ENCODE measurements around the gene ALDH2.
"Not testable (repeated sequence)": the region's sequence is repeated elsewhere in the genome, so short reads cannot be mapped to it uniquely, and the experiment has no call there.

The ALDH2 gene

GRCh38 chr12:111824312-111824711 is 57.6 kb downstream of the ALDH2 start:
- H3K36me3 ChIP-seq (ENCODE audit: control insufficient read depth in 1 of 2, insufficient read depth in 2 of 2, low read length in 2 of 2); H3K9ac ChIP-seq (ENCODE audit: low read depth in 1 of 2, low read length in 2 of 2); H3K9me3 ChIP-seq (ENCODE audit: control insufficient read depth in 1 of 2, low read length in 2 of 2); H3K4me3 ChIP-seq (ENCODE audit: low read depth in 1 of 2, low read length in 2 of 2); H3K27ac ChIP-seq (ENCODE audit: low read depth, low read length); H3K27me3 ChIP-seq (ENCODE audit: control insufficient read depth in 1 of 2, insufficient read depth in 2 of 2, low read length in 2 of 2): not testable (repeated sequence)
- peaks cover 8 to 24% of the 10 kb centered on the region in 2 donors for H3K4me1 ChIP-seq (ENCODE audit: control insufficient read depth in 1 of 2, insufficient read depth in 2 of 2, low read length in 2 of 2)

- Histone ChIP-seq H3K9me3 (ENCODE audit: control insufficient read depth in 1 of 2, low read length in 2 of 2) (no peaks in the 10 kb centered on the region), H3K27ac (ENCODE audit: low read depth, low read length) (no peak overlapping the region), H3K27me3 (ENCODE audit: control insufficient read depth in 1 of 2, insufficient read depth in 2 of 2, low read length in 2 of 2) (no peaks in the 10 kb centered on the region), H3K36me3 (ENCODE audit: control insufficient read depth in 1 of 2, insufficient read depth in 2 of 2, low read length in 2 of 2) (no peaks in the 10 kb centered on the region), H3K9ac (ENCODE audit: low read depth in 1 of 2, low read length in 2 of 2) (no peak overlapping the region), H3K4me3 (ENCODE audit: low read depth in 1 of 2, low read length in 2 of 2) (no peak overlapping the region), H3K4me1 (ENCODE audit: control insufficient read depth in 1 of 2, insufficient read depth in 2 of 2, low read length in 2 of 2) (peaks cover under 1 to 14% of the 10 kb centered on the region in 2 donors)
These were observed 58.8 kb downstream of the ALDH2 start for GRCh38 chr12:111825509-111825908.

GRCh38 chr12:111826316-111826715 is 59.6 kb downstream of the ALDH2 start:
- Histone ChIP-seq H3K4me1 (ENCODE audit: control insufficient read depth in 1 of 2, insufficient read depth in 2 of 2, low read length in 2 of 2) (peaks cover 0 to 14% of the 10 kb centered on the region in 2 donors), H3K27ac (ENCODE audit: low read depth, low read length) (no peak overlapping the region), H3K9ac (ENCODE audit: low read depth in 1 of 2, low read length in 2 of 2) (no peak overlapping the region), H3K9me3 (ENCODE audit: control insufficient read depth in 1 of 2, low read length in 2 of 2) (no peaks in the 10 kb centered on the region), H3K4me3 (ENCODE audit: low read depth in 1 of 2, low read length in 2 of 2) (no peak overlapping the region), H3K27me3 (ENCODE audit: control insufficient read depth in 1 of 2, insufficient read depth in 2 of 2, low read length in 2 of 2) (no peaks in the 10 kb centered on the region), H3K36me3 (ENCODE audit: control insufficient read depth in 1 of 2, insufficient read depth in 2 of 2, low read length in 2 of 2) (no peaks in the 10 kb centered on the region)

GRCh38 chr12:111826992-111827391 is 60.3 kb downstream of the ALDH2 start:
- Histone ChIP-seq H3K9me3 (ENCODE audit: control insufficient read depth in 1 of 2, low read length in 2 of 2) (no peaks in the 10 kb centered on the region), H3K36me3 (ENCODE audit: control insufficient read depth in 1 of 2, insufficient read depth in 2 of 2, low read length in 2 of 2) (no peaks in the 10 kb centered on the region), H3K9ac (ENCODE audit: low read depth in 1 of 2, low read length in 2 of 2) (no peak overlapping the region), H3K4me1 (ENCODE audit: control insufficient read depth in 1 of 2, insufficient read depth in 2 of 2, low read length in 2 of 2) (peaks cover 0 to 14% of the 10 kb centered on the region in 2 donors), H3K4me3 (ENCODE audit: low read depth in 1 of 2, low read length in 2 of 2) (no peak overlapping the region), H3K27ac (ENCODE audit: low read depth, low read length) (no peak overlapping the region), H3K27me3 (ENCODE audit: control insufficient read depth in 1 of 2, insufficient read depth in 2 of 2, low read length in 2 of 2) (no peaks in the 10 kb centered on the region)

- no peaks in the 10 kb centered on the region for H3K27me3 ChIP-seq (ENCODE audit: control insufficient read depth in 1 of 2, insufficient read depth in 2 of 2, low read length in 2 of 2)
- H3K4me1 ChIP-seq (ENCODE audit: control insufficient read depth in 1 of 2, insufficient read depth in 2 of 2, low read length in 2 of 2), result peaks cover 0 to 13% of the 10 kb centered on the region in 2 donors
- no peaks in the 10 kb centered on the region for H3K9me3 ChIP-seq (ENCODE audit: control insufficient read depth in 1 of 2, low read length in 2 of 2)
- no peak overlapping the region for H3K4me3 ChIP-seq (ENCODE audit: low read depth in 1 of 2, low read length in 2 of 2)
- H3K36me3 ChIP-seq (ENCODE audit: control insufficient read depth in 1 of 2, insufficient read depth in 2 of 2, low read length in 2 of 2), result no peaks in the 10 kb centered on the region
- H3K9ac ChIP-seq (ENCODE audit: low read depth in 1 of 2, low read length in 2 of 2), result no peak overlapping the region
- no peak overlapping the region for H3K27ac ChIP-seq (ENCODE audit: low read depth, low read length)
These were observed 61.2 kb downstream of the ALDH2 start for GRCh38 chr12:111827907-111828306.

GRCh38 chr12:111828338-111828979 is 61.7 kb downstream of the ALDH2 start:
- Histone ChIP-seq H3K4me3 (ENCODE audit: low read depth in 1 of 2, low read length in 2 of 2) (no peak overlapping the region), H3K9me3 (ENCODE audit: control insufficient read depth in 1 of 2, low read length in 2 of 2) (no peaks in the 10 kb centered on the region), H3K27me3 (ENCODE audit: control insufficient read depth in 1 of 2, insufficient read depth in 2 of 2, low read length in 2 of 2) (no peaks in the 10 kb centered on the region), H3K36me3 (ENCODE audit: control insufficient read depth in 1 of 2, insufficient read depth in 2 of 2, low read length in 2 of 2) (no peaks in the 10 kb centered on the region), H3K27ac (ENCODE audit: low read depth, low read length) (no peak overlapping the region), H3K9ac (ENCODE audit: low read depth in 1 of 2, low read length in 2 of 2) (no peak overlapping the region), H3K4me1 (ENCODE audit: control insufficient read depth in 1 of 2, insufficient read depth in 2 of 2, low read length in 2 of 2) (peaks cover 0 to 8% of the 10 kb centered on the region in 2 donors)

- not testable (repeated sequence) for H3K27ac ChIP-seq (ENCODE audit: low read depth, low read length); H3K36me3 ChIP-seq (ENCODE audit: control insufficient read depth in 1 of 2, insufficient read depth in 2 of 2, low read length in 2 of 2); H3K27me3 ChIP-seq (ENCODE audit: control insufficient read depth in 1 of 2, insufficient read depth in 2 of 2, low read length in 2 of 2); H3K9ac ChIP-seq (ENCODE audit: low read depth in 1 of 2, low read length in 2 of 2); H3K9me3 ChIP-seq (ENCODE audit: control insufficient read depth in 1 of 2, low read length in 2 of 2); H3K4me1 ChIP-seq (ENCODE audit: control insufficient read depth in 1 of 2, insufficient read depth in 2 of 2, low read length in 2 of 2); H3K4me3 ChIP-seq (ENCODE audit: low read depth in 1 of 2, low read length in 2 of 2)
These were observed 62.9 kb downstream of the ALDH2 start for GRCh38 chr12:111829635-111830034.

GRCh38 chr12:111834740-111835386 is 68.1 kb downstream of the ALDH2 start:
- H3K36me3 ChIP-seq (ENCODE audit: control insufficient read depth in 1 of 2, insufficient read depth in 2 of 2, low read length in 2 of 2); H3K9me3 ChIP-seq (ENCODE audit: control insufficient read depth in 1 of 2, low read length in 2 of 2); H3K27me3 ChIP-seq (ENCODE audit: control insufficient read depth in 1 of 2, insufficient read depth in 2 of 2, low read length in 2 of 2); H3K4me1 ChIP-seq (ENCODE audit: control insufficient read depth in 1 of 2, insufficient read depth in 2 of 2, low read length in 2 of 2); H3K27ac ChIP-seq (ENCODE audit: low read depth, low read length); H3K9ac ChIP-seq (ENCODE audit: low read depth in 1 of 2, low read length in 2 of 2): not testable (repeated sequence)
- peak overlapping the region in 1 of 2 donors; percentile 32 for H3K4me3 ChIP-seq (ENCODE audit: low read depth in 1 of 2, low read length in 2 of 2)

GRCh38 chr12:111835531-111836181 is 68.9 kb downstream of the ALDH2 start:
- H3K4me1 ChIP-seq (ENCODE audit: control insufficient read depth in 1 of 2, insufficient read depth in 2 of 2, low read length in 2 of 2), result peaks cover 11 to 12% of the 10 kb centered on the region in 2 donors
- H3K27ac ChIP-seq (ENCODE audit: low read depth, low read length); H3K9ac ChIP-seq (ENCODE audit: low read depth in 1 of 2, low read length in 2 of 2); H3K4me3 ChIP-seq (ENCODE audit: low read depth in 1 of 2, low read length in 2 of 2); H3K27me3 ChIP-seq (ENCODE audit: control insufficient read depth in 1 of 2, insufficient read depth in 2 of 2, low read length in 2 of 2); H3K9me3 ChIP-seq (ENCODE audit: control insufficient read depth in 1 of 2, low read length in 2 of 2): not testable (repeated sequence)
- H3K36me3 ChIP-seq (ENCODE audit: control insufficient read depth in 1 of 2, insufficient read depth in 2 of 2, low read length in 2 of 2), result peaks cover 4 to 11% of the 10 kb centered on the region in 2 donors

- Histone ChIP-seq H3K27me3 (ENCODE audit: control insufficient read depth in 1 of 2, insufficient read depth in 2 of 2, low read length in 2 of 2) (no peaks in the 10 kb centered on the region), H3K9ac (ENCODE audit: low read depth in 1 of 2, low read length in 2 of 2) (no peak overlapping the region), H3K36me3 (ENCODE audit: control insufficient read depth in 1 of 2, insufficient read depth in 2 of 2, low read length in 2 of 2) (peaks cover 4 to 11% of the 10 kb centered on the region in 2 donors), H3K4me1 (ENCODE audit: control insufficient read depth in 1 of 2, insufficient read depth in 2 of 2, low read length in 2 of 2) (peaks cover 16 to 22% of the 10 kb centered on the region in 2 donors), H3K9me3 (ENCODE audit: control insufficient read depth in 1 of 2, low read length in 2 of 2) (no peaks in the 10 kb centered on the region), H3K27ac (ENCODE audit: low read depth, low read length) (no peak overlapping the region), H3K4me3 (ENCODE audit: low read depth in 1 of 2, low read length in 2 of 2) (no peak overlapping the region)
These were observed 71.6 kb downstream of the ALDH2 start for GRCh38 chr12:111838353-111838752.

Measured in duodenal mucosa (tissue), 2 donors.